SK-N-SH treated with all-trans-retinoic acid at 6 μM for 48 hours (cell line): Measurements from ENCODE around the gene NYAP2.

Experiments used
- ATAC-seq: fragments of 200-7000 bp; cut with Tn5 transposase; 3 replicates; pipeline ENCODE4 v1.9.1; 2020; ENCODE audit warnings: mild to moderate bottlenecking, moderate library complexity
- ARNTL ChIP-seq: fragments of 450-650 bp; formaldehyde crosslinking; IDR thresholded peaks from 2 replicates; pipeline ENCODE4 v1.5.0; 2020; ENCODE audit warnings: low read depth, mild to moderate bottlenecking, moderate library complexity, borderline replicate concordance
- BACH2 ChIP-seq: fragments of 250-450 bp; sonication (Bioruptor Pico); IDR thresholded peaks from 2 replicates; pipeline ENCODE4 v1.9.0; 2021; ENCODE audit warnings: mild to moderate bottlenecking, borderline replicate concordance
- CSDC2 ChIP-seq: fragments of 250-450 bp; sonication (Bioruptor Pico); IDR thresholded peaks from 2 replicates; pipeline ENCODE4 v1.5.0; 2020; ENCODE audit warnings: mild to moderate bottlenecking, moderate library complexity
- ESRRG ChIP-seq: fragments of 250-450 bp; sonication (Bioruptor Pico); IDR thresholded peaks from 2 replicates; pipeline ENCODE4 v1.6.1; 2021; ENCODE audit warnings: mild to moderate bottlenecking
- GLIS3 ChIP-seq: fragments of 250-450 bp; sonication (Bioruptor Pico); IDR thresholded peaks from 2 replicates; pipeline ENCODE4 v1.5.0; 2020; ENCODE audit warnings: mild to moderate bottlenecking, moderate library complexity
- ISL1 ChIP-seq: fragments of 250-450 bp; sonication (Bioruptor Pico); IDR thresholded peaks from 2 replicates; pipeline ENCODE4 v2.1.2; 2022; ENCODE audit warnings: mild to moderate bottlenecking, moderate library complexity
- OSR1 ChIP-seq: fragments of 250-450 bp; sonication (Bioruptor Pico); IDR thresholded peaks from 2 replicates; pipeline ENCODE4 v1.8.0; 2022; ENCODE audit warnings: moderate library complexity, mild to moderate bottlenecking, inconsistent platforms
- PPARA ChIP-seq: fragments of 250-450 bp; sonication (Bioruptor Pico); IDR thresholded peaks from 2 replicates; pipeline ENCODE4 v1.5.0; 2020; ENCODE audit warnings: mild to moderate bottlenecking, borderline replicate concordance
- TCF4 ChIP-seq: fragments of 250-450 bp; sonication (Bioruptor Pico); IDR thresholded peaks from 2 replicates; pipeline ENCODE4 v1.8.0; 2021; ENCODE audit warnings: mild to moderate bottlenecking, moderate library complexity, borderline replicate concordance
- TOX ChIP-seq: fragments of 250-450 bp; sonication (Bioruptor Pico); IDR thresholded peaks from 2 replicates; pipeline ENCODE4 v1.8.0; 2021; ENCODE audit warnings: mild to moderate bottlenecking, moderate library complexity, borderline replicate concordance
- ZC3H10 ChIP-seq: fragments of 250-450 bp; sonication (Bioruptor Pico); IDR thresholded peaks from 2 replicates; pipeline ENCODE4 v1.5.1; 2021; ENCODE audit warnings: mild to moderate bottlenecking, moderate library complexity
- ZFP3 ChIP-seq: fragments of 250-450 bp; sonication (Bioruptor Pico); IDR thresholded peaks from 2 replicates; pipeline ENCODE4 v1.5.0; 2020; ENCODE audit warnings: mild to moderate bottlenecking, moderate library complexity
- ZFP30 ChIP-seq: fragments of 450-650 bp; formaldehyde crosslinking; IDR thresholded peaks from 2 replicates; pipeline ENCODE4 v1.5.0; 2022; ENCODE audit warnings: mild to moderate bottlenecking, moderate library complexity
- ZNF565 ChIP-seq: fragments of 450-650 bp; formaldehyde crosslinking; conservative IDR thresholded peaks from 2 replicates; pipeline ENCODE4 v1.5.0; 2020; ENCODE audit warnings: low read depth, mild to moderate bottlenecking, moderate library complexity
- ZNF70 ChIP-seq: fragments of 450-650 bp; formaldehyde crosslinking; IDR thresholded peaks from 2 replicates; pipeline ENCODE4 v1.5.0; 2020; ENCODE audit warnings: mild to moderate bottlenecking, moderate library complexity
- ZNF8 ChIP-seq: fragments of 450-650 bp; formaldehyde crosslinking; IDR thresholded peaks from 2 replicates; pipeline ENCODE4 v1.5.0; 2020; ENCODE audit warnings: mild to moderate bottlenecking, moderate library complexity
- TF ChIP-seq, protein P1 (sequence below): fragments of 250-450 bp; sonication (Bioruptor Pico); IDR thresholded peaks from 2 replicates; pipeline ENCODE4 v1.8.0; 2020; ENCODE audit warnings: mild to moderate bottlenecking, moderate library complexity, borderline replicate concordance
- TF ChIP-seq, protein P2 (sequence below): fragments of 250-450 bp; sonication (Bioruptor Pico); IDR thresholded peaks from 2 replicates; pipeline ENCODE4 v1.5.1; 2020; ENCODE audit warnings: low read depth, mild to moderate bottlenecking, moderate library complexity
- TF ChIP-seq, protein P3 (sequence below): fragments of 250-450 bp; sonication (Bioruptor Pico); IDR thresholded peaks from 2 replicates; pipeline ENCODE4 v1.5.0; 2020; ENCODE audit warnings: mild to moderate bottlenecking, moderate library complexity
- TF ChIP-seq, protein P4 (sequence below): fragments of 250-450 bp; sonication (Bioruptor Pico); IDR thresholded peaks from 2 replicates; pipeline ENCODE4 v1.8.0; 2021; ENCODE audit warnings: low read depth, mild to moderate bottlenecking, moderate library complexity, borderline replicate concordance

The NYAP2 gene

DNA sequence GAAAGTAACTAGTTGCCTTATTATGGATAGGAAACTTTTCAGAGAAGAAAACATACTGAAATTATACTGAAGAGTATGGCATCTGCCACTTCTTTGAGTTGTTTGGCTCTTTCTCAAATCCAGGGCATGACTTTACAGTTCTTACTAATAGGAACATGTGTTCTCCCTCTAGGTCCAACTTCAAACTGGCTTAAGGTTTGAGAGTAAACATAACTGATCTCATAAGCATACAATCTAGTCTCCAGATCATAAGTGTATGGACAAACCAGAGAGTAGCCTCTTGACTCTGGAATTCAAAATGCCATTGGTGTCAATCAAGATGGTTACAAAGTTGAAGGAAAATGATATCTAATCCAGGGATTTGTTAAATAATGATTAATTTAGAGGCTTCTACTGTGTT lies 101.5 kb downstream of the NYAP2 start:
- TF ChIP-seq, protein P1, sequence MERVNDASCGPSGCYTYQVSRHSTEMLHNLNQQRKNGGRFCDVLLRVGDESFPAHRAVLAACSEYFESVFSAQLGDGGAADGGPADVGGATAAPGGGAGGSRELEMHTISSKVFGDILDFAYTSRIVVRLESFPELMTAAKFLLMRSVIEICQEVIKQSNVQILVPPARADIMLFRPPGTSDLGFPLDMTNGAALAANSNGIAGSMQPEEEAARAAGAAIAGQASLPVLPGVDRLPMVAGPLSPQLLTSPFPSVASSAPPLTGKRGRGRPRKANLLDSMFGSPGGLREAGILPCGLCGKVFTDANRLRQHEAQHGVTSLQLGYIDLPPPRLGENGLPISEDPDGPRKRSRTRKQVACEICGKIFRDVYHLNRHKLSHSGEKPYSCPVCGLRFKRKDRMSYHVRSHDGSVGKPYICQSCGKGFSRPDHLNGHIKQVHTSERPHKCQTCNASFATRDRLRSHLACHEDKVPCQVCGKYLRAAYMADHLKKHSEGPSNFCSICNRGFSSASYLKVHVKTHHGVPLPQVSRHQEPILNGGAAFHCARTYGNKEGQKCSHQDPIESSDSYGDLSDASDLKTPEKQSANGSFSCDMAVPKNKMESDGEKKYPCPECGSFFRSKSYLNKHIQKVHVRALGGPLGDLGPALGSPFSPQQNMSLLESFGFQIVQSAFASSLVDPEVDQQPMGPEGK (CRISPR knock-in tag): no peak
- TF ChIP-seq ESRRG (CRISPR knock-in tag): no peak
- TF ChIP-seq ZC3H10 (CRISPR knock-in tag): no peak
- no peak for TF ChIP-seq ISL1 (CRISPR knock-in tag)
- TF ChIP-seq BACH2: no peak
- no peak for TF ChIP-seq TOX (CRISPR knock-in tag)
- TF ChIP-seq ZFP30 (CRISPR knock-in tag): no peak
- TF ChIP-seq, protein P2, sequence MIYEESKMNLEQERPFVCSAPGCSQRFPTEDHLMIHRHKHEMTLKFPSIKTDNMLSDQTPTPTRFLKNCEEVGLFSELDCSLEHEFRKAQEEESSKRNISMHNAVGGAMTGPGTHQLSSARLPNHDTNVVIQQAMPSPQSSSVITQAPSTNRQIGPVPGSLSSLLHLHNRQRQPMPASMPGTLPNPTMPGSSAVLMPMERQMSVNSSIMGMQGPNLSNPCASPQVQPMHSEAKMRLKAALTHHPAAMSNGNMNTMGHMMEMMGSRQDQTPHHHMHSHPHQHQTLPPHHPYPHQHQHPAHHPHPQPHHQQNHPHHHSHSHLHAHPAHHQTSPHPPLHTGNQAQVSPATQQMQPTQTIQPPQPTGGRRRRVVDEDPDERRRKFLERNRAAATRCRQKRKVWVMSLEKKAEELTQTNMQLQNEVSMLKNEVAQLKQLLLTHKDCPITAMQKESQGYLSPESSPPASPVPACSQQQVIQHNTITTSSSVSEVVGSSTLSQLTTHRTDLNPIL (CRISPR knock-in tag): no peak
- no peak for TF ChIP-seq CSDC2
- no peak for TF ChIP-seq OSR1
- no peak for ATAC-seq

DNA sequence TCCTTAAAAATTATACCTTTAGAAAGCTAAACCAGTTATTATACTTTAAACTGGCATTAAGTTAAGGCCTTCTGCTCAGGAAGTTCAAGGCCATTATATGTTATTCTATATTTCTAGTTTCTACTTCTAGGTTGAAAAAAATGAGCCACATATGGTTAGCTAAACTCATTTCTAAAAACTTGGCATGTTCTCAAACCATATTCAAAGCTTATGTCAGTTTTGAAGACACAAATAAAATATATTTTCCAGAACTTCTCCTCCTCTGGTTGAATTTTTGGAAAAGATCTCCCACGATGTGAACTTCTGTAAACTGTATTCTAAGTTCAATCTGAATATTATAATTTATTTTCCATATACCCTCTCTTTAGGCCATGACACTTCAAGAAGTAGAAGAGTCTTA lies 103.5 kb downstream of the NYAP2 start:
- ATAC-seq: no peak
- TF ChIP-seq PPARA (CRISPR knock-in tag): no peak
- TF ChIP-seq, protein P3, sequence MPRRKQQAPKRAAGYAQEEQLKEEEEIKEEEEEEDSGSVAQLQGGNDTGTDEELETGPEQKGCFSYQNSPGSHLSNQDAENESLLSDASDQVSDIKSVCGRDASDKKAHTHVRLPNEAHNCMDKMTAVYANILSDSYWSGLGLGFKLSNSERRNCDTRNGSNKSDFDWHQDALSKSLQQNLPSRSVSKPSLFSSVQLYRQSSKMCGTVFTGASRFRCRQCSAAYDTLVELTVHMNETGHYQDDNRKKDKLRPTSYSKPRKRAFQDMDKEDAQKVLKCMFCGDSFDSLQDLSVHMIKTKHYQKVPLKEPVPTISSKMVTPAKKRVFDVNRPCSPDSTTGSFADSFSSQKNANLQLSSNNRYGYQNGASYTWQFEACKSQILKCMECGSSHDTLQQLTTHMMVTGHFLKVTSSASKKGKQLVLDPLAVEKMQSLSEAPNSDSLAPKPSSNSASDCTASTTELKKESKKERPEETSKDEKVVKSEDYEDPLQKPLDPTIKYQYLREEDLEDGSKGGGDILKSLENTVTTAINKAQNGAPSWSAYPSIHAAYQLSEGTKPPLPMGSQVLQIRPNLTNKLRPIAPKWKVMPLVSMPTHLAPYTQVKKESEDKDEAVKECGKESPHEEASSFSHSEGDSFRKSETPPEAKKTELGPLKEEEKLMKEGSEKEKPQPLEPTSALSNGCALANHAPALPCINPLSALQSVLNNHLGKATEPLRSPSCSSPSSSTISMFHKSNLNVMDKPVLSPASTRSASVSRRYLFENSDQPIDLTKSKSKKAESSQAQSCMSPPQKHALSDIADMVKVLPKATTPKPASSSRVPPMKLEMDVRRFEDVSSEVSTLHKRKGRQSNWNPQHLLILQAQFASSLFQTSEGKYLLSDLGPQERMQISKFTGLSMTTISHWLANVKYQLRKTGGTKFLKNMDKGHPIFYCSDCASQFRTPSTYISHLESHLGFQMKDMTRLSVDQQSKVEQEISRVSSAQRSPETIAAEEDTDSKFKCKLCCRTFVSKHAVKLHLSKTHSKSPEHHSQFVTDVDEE (CRISPR knock-in tag): no peak
- TF ChIP-seq, protein P1 (CRISPR knock-in tag): no peak
- no peak for TF ChIP-seq CSDC2
- TF ChIP-seq GLIS3 (CRISPR knock-in tag): no peak
- TF ChIP-seq ZNF565 (CRISPR knock-in tag): no peak
- TF ChIP-seq ARNTL (CRISPR knock-in tag): no peak
- no peak for TF ChIP-seq ZNF70
- TF ChIP-seq ZNF8: no peak
- no peak for TF ChIP-seq ZFP3 (CRISPR knock-in tag)
- TF ChIP-seq, protein P4, sequence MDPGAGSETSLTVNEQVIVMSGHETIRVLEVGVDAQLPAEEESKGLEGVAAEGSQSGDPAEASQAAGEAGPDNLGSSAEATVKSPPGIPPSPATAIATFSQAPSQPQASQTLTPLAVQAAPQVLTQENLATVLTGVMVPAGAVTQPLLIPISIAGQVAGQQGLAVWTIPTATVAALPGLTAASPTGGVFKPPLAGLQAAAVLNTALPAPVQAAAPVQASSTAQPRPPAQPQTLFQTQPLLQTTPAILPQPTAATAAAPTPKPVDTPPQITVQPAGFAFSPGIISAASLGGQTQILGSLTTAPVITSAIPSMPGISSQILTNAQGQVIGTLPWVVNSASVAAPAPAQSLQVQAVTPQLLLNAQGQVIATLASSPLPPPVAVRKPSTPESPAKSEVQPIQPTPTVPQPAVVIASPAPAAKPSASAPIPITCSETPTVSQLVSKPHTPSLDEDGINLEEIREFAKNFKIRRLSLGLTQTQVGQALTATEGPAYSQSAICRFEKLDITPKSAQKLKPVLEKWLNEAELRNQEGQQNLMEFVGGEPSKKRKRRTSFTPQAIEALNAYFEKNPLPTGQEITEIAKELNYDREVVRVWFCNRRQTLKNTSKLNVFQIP (CRISPR knock-in tag): no peak
- TF ChIP-seq OSR1: no peak
- TF ChIP-seq, protein P2 (CRISPR knock-in tag): no peak
- no peak for TF ChIP-seq TCF4 (CRISPR knock-in tag)
- TF ChIP-seq ISL1 (CRISPR knock-in tag): no peak
- no peak for TF ChIP-seq BACH2
- no peak for TF ChIP-seq ESRRG (CRISPR knock-in tag)
- no peak for TF ChIP-seq ZFP30 (CRISPR knock-in tag)

DNA sequence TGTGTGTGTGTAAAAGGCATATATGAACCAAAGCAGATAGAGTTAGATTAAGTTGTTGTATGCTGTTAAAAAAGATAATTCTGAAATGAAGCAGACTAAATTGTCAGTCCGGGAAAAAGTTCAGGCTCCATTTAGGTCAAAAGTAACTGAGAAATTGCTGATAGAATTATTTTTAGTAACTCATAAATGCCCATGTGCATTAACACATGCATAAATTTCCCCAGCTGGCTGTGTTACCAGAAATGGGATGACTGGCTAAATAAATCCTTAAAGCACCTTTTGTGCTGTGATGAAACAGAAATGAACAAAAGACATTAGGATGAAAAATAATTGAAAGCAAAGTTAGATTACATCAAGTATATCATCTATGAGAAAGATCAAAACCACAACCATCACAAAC lies 111.3 kb downstream of the NYAP2 start:
- TF ChIP-seq, protein P2 (CRISPR knock-in tag): no peak
- TF ChIP-seq ZNF8: no peak
- TF ChIP-seq ZNF70: no peak
- TF ChIP-seq ZFP30 (CRISPR knock-in tag): no peak
- 0 out of 2 replicates have a peak, but pooled peaks have one; percentile 19 for TF ChIP-seq TCF4 (CRISPR knock-in tag)
- no peak for TF ChIP-seq ZFP3 (CRISPR knock-in tag)
- no peak for TF ChIP-seq PPARA (CRISPR knock-in tag)
- peak; percentile 66 for TF ChIP-seq ISL1 (CRISPR knock-in tag)
- TF ChIP-seq GLIS3 (CRISPR knock-in tag): no peak
- TF ChIP-seq OSR1: no peak
- TF ChIP-seq ESRRG (CRISPR knock-in tag): no peak
- TF ChIP-seq, all 23 proteins: peak for 2
- ATAC-seq: no peak
